ENCODE measurements around the gene FPGS. TPM values are rescaled to one million over a fixed set of nuclear protein-coding genes. Genes with fewer than 3 reads are reported as not detected.

The FPGS gene
- total RNA-seq, 2 donors from 2014 or later: 71.2 to 80.6 TPM

DNA sequence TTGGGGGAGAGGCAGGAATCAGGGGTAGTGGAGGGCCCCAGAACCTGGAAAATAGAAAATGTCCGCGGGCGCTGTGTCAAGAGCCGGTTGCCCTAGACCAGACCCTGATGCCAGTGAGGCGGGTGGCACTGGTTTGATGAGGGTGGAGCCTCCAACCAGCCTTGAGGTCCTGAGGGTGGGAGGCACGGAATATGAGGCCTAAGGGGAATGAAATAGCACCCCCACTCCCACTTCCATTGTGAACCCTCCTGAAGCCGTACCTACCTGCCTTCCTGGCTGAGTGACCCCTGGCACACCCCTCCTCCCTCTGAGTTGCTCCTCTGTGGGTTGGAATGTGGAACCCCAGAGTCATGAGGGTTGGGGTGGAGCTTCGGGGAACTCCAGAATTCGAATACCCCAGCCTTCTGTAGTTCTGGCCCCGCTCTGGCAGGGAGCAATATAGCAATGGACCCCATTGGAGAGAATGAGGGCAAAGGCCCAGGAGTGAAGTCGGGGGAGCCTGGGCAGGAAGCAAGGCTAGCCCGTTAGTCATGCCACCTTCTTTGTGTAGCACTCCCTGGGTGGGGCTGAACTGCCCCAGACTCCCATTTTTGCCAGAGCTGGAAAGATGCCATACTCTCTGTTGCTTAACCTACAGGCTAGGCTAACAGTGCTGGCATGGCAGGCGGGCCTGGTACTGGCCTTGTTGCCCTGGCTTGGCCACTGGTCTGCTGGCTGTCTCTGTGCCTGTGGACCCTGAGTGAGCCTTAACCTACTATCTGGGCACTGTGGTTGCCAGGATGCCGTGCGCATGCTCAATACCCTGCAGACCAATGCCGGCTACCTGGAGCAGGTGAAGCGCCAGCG is 1.0 kb downstream of the FPGS start:
- ATAC-seq (peak; percentile 14), DNase-seq (peak in 1 of 3 donors; percentile 25)
- H3K9me3 ChIP-seq (ENCODE audit: control insufficient read depth, low read length, poor library complexity, severe bottlenecking): no peaks in the 10 kb centered on the region
- H3K27me3 Mint-ChIP-seq: no peaks in the 10 kb centered on the region
- no peaks in the 10 kb centered on the region for H3K36me3 Mint-ChIP-seq (ENCODE audit: low read depth)
- peak overlapping the region; percentile 75 for H3K27ac Mint-ChIP-seq
- H3K4me1 Mint-ChIP-seq: peaks cover 13% of the 10 kb centered on the region
- peak overlapping the region; percentile 95 for H3K4me3 Mint-ChIP-seq

DNA sequence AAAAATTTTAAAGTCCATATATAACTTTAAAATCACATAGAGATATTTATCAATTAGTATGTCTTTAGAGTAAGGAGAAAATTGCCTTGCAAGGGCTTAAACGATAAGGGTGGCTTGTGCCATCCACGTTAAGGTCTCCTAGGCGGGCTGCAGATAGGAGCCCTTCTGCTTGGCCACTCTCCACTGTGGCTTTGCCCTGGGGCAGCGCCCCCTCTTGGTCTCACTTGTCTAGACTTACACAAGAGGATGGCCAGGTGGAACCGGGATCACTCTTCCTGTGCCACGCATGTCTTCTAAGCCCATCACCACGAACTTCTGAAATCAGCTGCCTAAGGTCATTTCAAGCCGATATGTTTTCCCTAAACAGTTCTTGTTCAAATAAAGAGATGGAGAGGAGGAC is 2.9 kb downstream of the FPGS start:
- Mint-ChIP-seq H3K4me3 (no peak overlapping the region), H3K36me3 (ENCODE audit: low read depth) (no peaks in the 10 kb centered on the region), H3K27me3 (no peaks in the 10 kb centered on the region), H3K4me1 (peaks cover 13% of the 10 kb centered on the region), H3K27ac (no peak overlapping the region)
- DNase-seq: no peak
- no peaks in the 10 kb centered on the region for H3K9me3 ChIP-seq (ENCODE audit: control insufficient read depth, low read length, poor library complexity, severe bottlenecking)
- ATAC-seq: no peak

DNA sequence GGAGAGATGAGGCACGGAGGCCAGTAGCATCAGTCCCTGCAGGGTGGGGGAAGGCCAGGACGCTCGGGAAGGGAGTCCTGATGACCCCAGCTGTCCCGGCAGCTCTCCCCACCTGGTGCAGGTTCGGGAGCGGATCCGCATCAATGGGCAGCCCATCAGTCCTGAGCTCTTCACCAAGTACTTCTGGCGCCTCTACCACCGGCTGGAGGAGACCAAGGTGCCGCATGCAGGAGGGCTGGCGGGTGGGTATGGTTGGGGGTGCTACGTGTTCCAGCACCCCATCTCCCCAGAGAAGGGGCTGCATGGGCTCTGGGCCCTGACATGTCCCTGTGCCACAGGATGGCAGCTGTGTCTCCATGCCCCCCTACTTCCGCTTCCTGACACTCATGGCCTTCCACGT is 4.2 kb downstream of the FPGS start:
- H3K9me3 ChIP-seq (ENCODE audit: control insufficient read depth, low read length, poor library complexity, severe bottlenecking): no peaks in the 10 kb centered on the region
- no peak overlapping the region for H3K4me3 Mint-ChIP-seq
- no peak for ATAC-seq
- no peaks in the 10 kb centered on the region for H3K36me3 Mint-ChIP-seq (ENCODE audit: low read depth)
- peak overlapping the region; percentile 39 for H3K27ac Mint-ChIP-seq
- no peak for DNase-seq
- H3K4me1 Mint-ChIP-seq: peaks cover 13% of the 10 kb centered on the region
- no peaks in the 10 kb centered on the region for H3K27me3 Mint-ChIP-seq

DNA sequence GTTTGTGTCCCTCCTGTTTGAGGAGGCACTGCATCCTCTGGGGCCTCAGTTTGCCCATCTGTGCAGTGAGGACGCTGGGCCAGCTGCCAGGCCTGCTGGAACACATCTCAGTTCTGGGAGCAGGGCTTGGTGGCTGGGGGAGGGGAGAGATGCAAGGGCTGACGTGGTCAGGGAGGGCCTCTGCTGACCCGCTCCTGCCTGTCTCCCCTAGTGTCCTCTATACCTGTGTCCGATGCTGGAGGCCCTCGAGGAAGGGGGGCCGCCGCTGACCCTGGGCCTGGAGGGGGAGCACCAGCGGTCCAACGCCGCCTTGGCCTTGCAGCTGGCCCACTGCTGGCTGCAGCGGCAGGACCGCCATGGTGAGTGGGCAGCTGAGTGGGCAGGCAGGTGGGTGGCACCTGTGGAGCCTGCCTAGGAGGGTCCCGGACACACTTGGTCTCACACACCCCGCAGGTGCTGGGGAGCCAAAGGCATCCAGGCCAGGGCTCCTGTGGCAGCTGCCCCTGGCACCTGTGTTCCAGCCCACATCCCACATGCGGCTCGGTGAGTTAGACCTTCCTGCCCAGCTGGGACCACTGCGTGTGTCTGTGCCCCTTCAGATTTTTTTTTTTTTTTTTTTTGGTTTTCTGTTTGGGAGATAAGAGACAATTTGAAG is 5.8 kb downstream of the FPGS start:
- H3K9me3 ChIP-seq (ENCODE audit: control insufficient read depth, low read length, poor library complexity, severe bottlenecking): no peaks in the 10 kb centered on the region
- no peak for ATAC-seq
- Mint-ChIP-seq H3K4me3 (no peak overlapping the region), H3K4me1 (peaks cover 9% of the 10 kb centered on the region), H3K27ac (no peak overlapping the region), H3K36me3 (ENCODE audit: low read depth) (no peaks in the 10 kb centered on the region), H3K27me3 (no peaks in the 10 kb centered on the region)
- no peak for DNase-seq

DNA sequence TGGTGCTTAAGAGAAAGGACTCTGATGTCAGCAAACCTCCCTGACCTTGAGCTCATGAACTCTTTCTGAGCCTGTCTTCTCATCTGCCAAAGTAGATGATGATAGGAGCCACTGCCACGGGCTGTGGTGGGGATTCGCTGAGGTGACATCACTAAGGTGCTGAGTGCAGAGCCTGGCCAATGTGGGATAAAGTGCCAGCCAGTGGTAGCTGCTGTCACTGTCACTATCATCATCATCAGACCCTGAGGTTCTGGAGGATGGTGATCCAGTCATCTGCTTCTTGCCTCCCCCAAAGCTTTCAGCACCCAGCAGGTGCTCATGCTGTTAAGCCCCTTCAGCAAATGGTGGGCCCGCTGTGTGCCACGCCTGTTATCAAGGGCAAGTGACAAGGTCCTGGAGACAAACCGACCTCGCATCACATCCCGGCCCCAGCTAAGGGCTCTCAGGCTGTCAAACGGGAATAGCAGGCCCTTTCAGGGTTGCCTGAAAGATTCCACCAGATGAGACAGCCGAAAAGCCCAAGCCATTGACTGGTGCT is 6.4 kb downstream of the FPGS start:
- no peak overlapping the region for H3K4me3 Mint-ChIP-seq
- no peak overlapping the region for H3K27ac Mint-ChIP-seq
- DNase-seq (no peak), ATAC-seq (no peak)
- no peaks in the 10 kb centered on the region for H3K9me3 ChIP-seq (ENCODE audit: control insufficient read depth, low read length, poor library complexity, severe bottlenecking)
- H3K4me1 Mint-ChIP-seq: peaks cover 4% of the 10 kb centered on the region
- no peaks in the 10 kb centered on the region for H3K36me3 Mint-ChIP-seq (ENCODE audit: low read depth)
- H3K27me3 Mint-ChIP-seq: no peaks in the 10 kb centered on the region

DNA sequence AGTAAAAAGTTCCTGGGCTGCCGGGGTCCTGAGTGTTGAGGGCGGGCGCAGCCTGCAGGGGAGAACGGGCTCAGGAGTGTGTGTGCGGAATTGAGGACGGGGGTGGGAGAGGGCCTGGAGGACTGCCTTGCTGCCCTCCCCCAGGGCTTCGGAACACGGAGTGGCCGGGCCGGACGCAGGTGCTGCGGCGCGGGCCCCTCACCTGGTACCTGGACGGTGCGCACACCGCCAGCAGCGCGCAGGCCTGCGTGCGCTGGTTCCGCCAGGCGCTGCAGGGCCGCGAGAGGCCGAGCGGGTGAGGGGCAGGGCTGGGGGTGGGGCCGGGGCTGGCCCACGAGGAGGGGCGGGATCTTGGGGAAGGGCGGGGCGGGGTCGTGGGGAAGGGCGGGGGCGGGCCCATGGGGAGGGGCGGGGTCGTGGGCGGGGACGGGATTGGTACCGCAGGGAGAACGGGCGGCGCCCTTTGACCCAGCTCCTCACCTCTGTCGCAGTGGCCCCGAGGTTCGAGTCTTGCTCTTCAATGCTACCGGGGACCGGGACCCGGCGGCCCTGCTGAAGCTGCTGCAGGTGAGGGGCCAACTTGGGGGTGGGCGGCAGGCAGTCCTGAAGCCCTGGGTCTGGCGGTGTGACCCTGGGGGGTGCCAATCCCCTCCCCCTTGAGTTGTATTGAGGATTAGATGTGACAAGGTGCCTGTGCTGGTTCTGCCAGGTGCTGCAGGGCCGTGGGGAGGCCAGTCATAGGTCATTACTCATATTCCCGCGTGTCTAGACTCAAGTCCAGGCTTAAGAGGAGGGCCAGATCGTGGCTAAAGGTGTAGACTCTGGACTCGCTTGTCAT is 7.1 kb downstream of the FPGS start:
- H3K27ac Mint-ChIP-seq: no peak overlapping the region
- no peaks in the 10 kb centered on the region for H3K36me3 Mint-ChIP-seq (ENCODE audit: low read depth)
- no peaks in the 10 kb centered on the region for H3K9me3 ChIP-seq (ENCODE audit: control insufficient read depth, low read length, poor library complexity, severe bottlenecking)
- DNase-seq (peak in 2 of 3 donors; percentile 18 to 22), ATAC-seq (peak; percentile 57)
- no peaks in the 10 kb centered on the region for H3K27me3 Mint-ChIP-seq
- peaks cover 4% of the 10 kb centered on the region for H3K4me1 Mint-ChIP-seq
- no peak overlapping the region for H3K4me3 Mint-ChIP-seq

DNA sequence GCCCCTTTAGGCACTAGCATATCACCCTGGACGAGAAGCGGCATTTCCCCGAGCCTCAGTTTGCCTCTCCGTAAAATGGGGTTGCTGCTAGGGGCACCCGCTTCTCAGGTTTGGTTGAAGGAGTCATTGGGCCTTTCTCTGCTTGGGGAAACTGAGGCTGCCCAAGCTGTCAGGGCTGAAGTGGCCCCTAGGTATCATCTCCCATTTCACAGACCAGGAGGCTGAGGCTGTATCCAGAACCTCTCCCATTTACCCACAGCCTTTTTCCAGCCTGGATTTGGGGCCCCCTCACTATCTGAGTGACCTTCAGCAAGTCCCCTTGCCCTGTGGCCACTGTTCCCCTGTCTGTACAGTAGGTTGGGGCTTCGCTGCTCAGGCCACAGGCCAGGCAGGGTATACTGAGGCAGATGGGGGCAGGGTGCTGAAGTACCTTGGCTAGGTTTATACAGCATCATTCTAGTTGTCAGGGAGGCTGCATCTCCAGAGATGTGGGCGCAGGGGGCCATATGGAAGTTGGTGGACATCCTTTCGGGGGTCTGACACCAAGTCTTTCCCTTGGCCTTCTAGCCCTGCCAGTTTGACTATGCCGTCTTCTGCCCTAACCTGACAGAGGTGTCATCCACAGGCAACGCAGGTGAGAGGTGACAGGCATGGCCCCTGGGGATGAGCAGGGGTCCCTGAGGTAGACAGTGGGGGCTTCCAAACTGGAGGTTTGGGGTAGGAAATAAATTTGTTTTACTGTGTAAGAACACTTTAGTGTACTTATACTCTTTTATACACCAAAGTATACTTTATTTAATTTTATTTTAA is 7.9 kb downstream of the FPGS start:
- ATAC-seq: no peak
- H3K36me3 Mint-ChIP-seq (ENCODE audit: low read depth): no peaks in the 10 kb centered on the region

DNA sequence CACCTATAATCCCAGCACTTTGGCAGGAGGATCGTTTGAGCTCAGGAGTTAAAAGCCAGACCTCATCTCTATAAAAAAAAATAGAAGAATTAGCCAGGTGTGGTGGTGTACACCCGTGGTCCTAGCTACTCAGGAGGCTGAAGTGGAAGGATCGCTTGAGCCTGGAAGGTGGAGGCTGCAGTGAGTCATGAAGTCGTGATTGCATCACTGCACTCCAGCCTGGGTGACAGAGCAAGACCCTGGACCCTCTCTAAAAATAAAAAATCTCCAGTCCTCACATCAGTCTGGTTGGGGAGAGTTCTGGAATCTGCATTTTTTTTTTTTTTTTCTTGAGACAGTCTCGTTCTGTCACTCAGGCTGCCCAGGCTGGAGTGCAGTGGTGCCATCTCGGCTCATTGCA is 9.3 kb downstream of the FPGS start:
- DNase-seq (no peak), ATAC-seq (no peak)
- no peaks in the 10 kb centered on the region for H3K27me3 Mint-ChIP-seq
- H3K4me3 Mint-ChIP-seq: no peak overlapping the region
- no peaks in the 10 kb centered on the region for H3K36me3 Mint-ChIP-seq (ENCODE audit: low read depth)
- H3K27ac Mint-ChIP-seq: no peak overlapping the region
- peaks cover 2% of the 10 kb centered on the region for H3K4me1 Mint-ChIP-seq
- H3K9me3 ChIP-seq (ENCODE audit: control insufficient read depth, low read length, poor library complexity, severe bottlenecking): no peaks in the 10 kb centered on the region

More for the DNA sequence above, 7.9 kb downstream of the FPGS start:
- no peak for DNase-seq
- no peaks in the 10 kb centered on the region for H3K27me3 Mint-ChIP-seq
- H3K4me3 Mint-ChIP-seq: no peak overlapping the region
- peaks cover 4% of the 10 kb centered on the region for H3K4me1 Mint-ChIP-seq
- no peaks in the 10 kb centered on the region for H3K9me3 ChIP-seq (ENCODE audit: control insufficient read depth, low read length, poor library complexity, severe bottlenecking)
- no peak overlapping the region for H3K27ac Mint-ChIP-seq

DNA sequence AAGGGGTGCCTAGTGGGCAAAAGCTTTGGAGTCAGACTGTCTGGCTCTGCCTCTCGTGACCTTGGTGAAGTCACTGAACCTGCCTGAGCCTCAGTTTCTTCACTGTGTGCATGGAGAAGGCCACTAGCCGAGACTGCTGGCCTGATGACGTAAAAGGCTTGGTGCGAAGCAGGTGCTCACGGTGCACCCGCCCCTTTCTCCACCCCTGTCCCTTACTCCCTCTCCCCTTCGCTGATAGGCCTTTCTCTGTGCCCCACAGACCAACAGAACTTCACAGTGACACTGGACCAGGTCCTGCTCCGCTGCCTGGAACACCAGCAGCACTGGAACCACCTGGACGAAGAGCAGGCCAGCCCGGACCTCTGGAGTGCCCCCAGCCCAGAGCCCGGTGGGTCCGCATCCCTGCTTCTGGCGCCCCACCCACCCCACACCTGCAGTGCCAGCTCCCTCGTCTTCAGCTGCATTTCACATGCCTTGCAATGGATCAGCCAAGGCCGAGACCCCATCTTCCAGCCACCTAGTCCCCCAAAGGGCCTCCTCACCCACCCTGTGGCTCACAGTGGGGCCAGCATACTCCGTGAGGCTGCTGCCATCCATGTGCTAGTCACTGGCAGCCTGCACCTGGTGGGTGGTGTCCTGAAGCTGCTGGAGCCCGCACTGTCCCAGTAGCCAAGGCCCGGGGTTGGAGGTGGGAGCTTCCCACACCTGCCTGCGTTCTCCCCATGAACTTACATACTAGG is 10.4 kb downstream of the FPGS start:
- H3K9me3 ChIP-seq (ENCODE audit: control insufficient read depth, low read length, poor library complexity, severe bottlenecking): no peaks in the 10 kb centered on the region
- no peak overlapping the region for H3K4me3 Mint-ChIP-seq
- ATAC-seq (no peak), DNase-seq (no peak)
- no peaks in the 10 kb centered on the region for H3K27me3 Mint-ChIP-seq
- no peaks in the 10 kb centered on the region for H3K4me1 Mint-ChIP-seq
- H3K27ac Mint-ChIP-seq: no peak overlapping the region
- no peaks in the 10 kb centered on the region for H3K36me3 Mint-ChIP-seq (ENCODE audit: low read depth)

DNA sequence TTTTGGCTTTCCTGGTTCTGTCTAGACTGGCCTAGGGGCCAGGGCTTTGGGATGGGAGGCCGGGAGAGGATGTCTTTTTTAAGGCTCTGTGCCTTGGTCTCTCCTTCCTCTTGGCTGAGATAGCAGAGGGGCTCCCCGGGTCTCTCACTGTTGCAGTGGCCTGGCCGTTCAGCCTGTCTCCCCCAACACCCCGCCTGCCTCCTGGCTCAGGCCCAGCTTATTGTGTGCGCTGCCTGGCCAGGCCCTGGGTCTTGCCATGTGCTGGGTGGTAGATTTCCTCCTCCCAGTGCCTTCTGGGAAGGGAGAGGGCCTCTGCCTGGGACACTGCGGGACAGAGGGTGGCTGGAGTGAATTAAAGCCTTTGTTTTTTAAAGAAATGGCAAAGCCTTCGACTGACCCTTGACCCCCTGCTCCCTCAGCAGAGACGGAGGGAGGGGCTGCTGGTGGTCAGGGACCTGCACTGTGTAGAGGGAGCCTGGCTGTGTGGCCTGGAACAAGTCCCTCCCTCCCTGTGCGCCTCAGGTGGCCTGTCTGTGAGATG is 11.1 kb downstream of the FPGS start:
- Mint-ChIP-seq H3K27me3 (no peaks in the 10 kb centered on the region), H3K36me3 (ENCODE audit: low read depth) (no peaks in the 10 kb centered on the region), H3K4me3 (no peak overlapping the region), H3K27ac (no peak overlapping the region), H3K4me1 (no peaks in the 10 kb centered on the region)
- ATAC-seq (no peak), DNase-seq (no peak)
- H3K9me3 ChIP-seq (ENCODE audit: control insufficient read depth, low read length, poor library complexity, severe bottlenecking): no peaks in the 10 kb centered on the region

DNA sequence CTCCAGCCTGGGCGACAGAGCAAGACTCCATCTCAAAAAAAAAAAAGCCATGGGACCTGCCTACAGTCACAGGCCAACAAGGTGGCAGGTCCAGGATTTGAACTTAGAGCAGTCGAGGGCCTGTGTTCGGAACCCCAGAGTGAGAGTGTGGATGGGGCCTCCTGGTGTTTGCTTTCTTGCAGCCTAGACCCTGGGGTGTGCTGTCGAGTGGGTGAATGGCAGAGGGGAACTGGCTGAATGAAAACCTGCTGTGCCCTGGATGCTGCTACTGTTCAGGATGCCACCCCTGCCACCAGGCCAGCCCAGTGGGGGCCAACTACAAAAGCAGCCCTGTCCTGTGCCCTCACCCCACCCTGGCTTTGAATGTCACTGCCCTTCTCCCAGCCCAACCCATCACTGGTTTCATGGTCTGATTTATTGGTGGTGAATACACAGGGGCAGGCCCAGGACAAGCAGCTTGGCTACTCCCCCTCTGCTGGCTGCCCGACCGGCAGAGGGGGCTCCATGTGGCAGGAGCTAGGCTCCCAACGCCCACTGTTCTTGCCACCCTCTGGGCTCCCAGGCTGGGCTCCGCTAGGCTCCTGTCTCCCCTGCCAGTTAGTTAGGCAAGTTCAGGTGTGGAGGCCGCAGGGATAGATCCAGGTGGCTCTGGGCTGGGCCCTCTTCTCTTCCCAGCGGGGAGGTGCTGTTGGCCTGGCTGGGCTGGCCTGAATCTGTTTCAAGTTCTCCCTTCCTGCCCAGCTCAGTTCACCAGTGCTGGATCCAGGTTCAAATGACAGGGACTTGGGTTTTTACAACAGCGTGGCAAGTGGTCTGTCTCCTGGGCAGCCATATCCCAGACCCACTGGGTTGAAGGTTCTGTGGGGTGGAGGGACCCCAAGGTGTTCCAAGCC is 12.2 kb downstream of the FPGS start:
- H3K9me3 ChIP-seq (ENCODE audit: control insufficient read depth, low read length, poor library complexity, severe bottlenecking): no peaks in the 10 kb centered on the region
- Mint-ChIP-seq H3K4me1 (no peaks in the 10 kb centered on the region), H3K36me3 (ENCODE audit: low read depth) (no peaks in the 10 kb centered on the region), H3K27me3 (no peaks in the 10 kb centered on the region), H3K27ac (no peak overlapping the region), H3K4me3 (no peak overlapping the region)
- ATAC-seq (no peak), DNase-seq (no peak)
